Testis (tissue), 2 donors: ENCODE data around the gene VPS26B.

Experiments used
- CTCF ChIP-seq, 3 experiments: fragments of 450-650 bp in 2 of 3; fragments of 200-600 bp in 1 of 3; sonication (generic) in 1 of 3; IDR thresholded peaks; one replicate each; pipeline ENCODE4 v1.5.1; 2016 to 2019; ENCODE audit warnings: antibody characterized with exemption in 3 of 3, mild to moderate bottlenecking in 2 of 3, moderate library complexity in 1 of 3
- POLR2A ChIP-seq: fragments of 450-650 bp; IDR thresholded peaks from one replicate; pipeline ENCODE4 v1.6.1; 2017; ENCODE audit warnings: antibody characterized with exemption, mild to moderate bottlenecking, moderate library complexity

- no peak for TF ChIP-seq CTCF (IDR thresholded peaks at IDR 0.05)
- no peak for TF ChIP-seq POLR2A
Observed at GRCh38 chr11:134288486-134288885, 64.0 kb downstream of the VPS26B start.
